GM19455 (cell line): ENCODE measurements around the gene OR7D2.

Source experiments
- ATAC-seq: cut with Tn5 transposase; IDR thresholded peaks from one replicate; pipeline ENCODE4 v1.9.1; 2021; ENCODE audit not compliant: unreplicated experiment

OR7D2 gene

GRCh38 chr19:9205501-9206113 lies 26.8 kb downstream of the OR7D2 start:
- no peak for ATAC-seq

GRCh38 chr19:9219489-9219888 lies 40.7 kb downstream of the OR7D2 start, which contains the start of gene OR7D4:
OR7D4 (minus strand) TSS chr19:9219589; CDS start chr19:9214837, 4,752 bp downstream.
- ATAC-seq = no peak
